CD8-positive, alpha-beta memory T cell (primary cell): ENCODE data around the gene ENO3. TPM values are rescaled to one million over a fixed set of nuclear protein-coding genes. Genes with fewer than 3 reads are reported as not detected.

ENCODE experiments used
- CTCF ChIA-PET: fragments of 350-600 bp; sonication (Branson Sonifier 250); formaldehyde crosslinking; loops from one replicate; lab custom pipeline; 2021; ENCODE audit warnings: antibody characterized with exemption; lab: Charles Lee
- POLR2A ChIA-PET: fragments of 350-600 bp; sonication (Branson Sonifier 250); formaldehyde crosslinking; loops from one replicate; lab custom pipeline; 2021; ENCODE audit warnings: antibody characterized with exemption; lab: Charles Lee
- DNase-seq, 5 donors: peaks; one replicate each; pipeline versions ENCODE4 v3.0.0 to v3.0.0-alpha.2; 2020 to 2022; ENCODE audit warnings: mixed read lengths in 1 of 5
- H3K27ac ChIP-seq: one replicate; pipeline ENCODE4 v1.7.0; 2013; ENCODE audit warnings: low read depth, mild to moderate bottlenecking, low read length, moderate library complexity
- H3K27me3 ChIP-seq: 2 replicates; pipeline ENCODE4 v1.7.0; 2013; ENCODE audit warnings: low read length, mild to moderate bottlenecking; ENCODE audit not compliant: insufficient read depth, poor library complexity, severe bottlenecking
- H3K36me3 ChIP-seq: 2 replicates; pipeline ENCODE4 v1.7.0; 2013; ENCODE audit warnings: mild to moderate bottlenecking, low read length, moderate library complexity; ENCODE audit not compliant: insufficient read depth
- H3K4me1 ChIP-seq: 2 replicates; pipeline ENCODE4 v1.7.0; 2013; ENCODE audit warnings: mild to moderate bottlenecking, low read length, moderate library complexity; ENCODE audit not compliant: insufficient read depth
- H3K4me3 ChIP-seq: 2 replicates; pipeline ENCODE4 v1.7.0; 2013; ENCODE audit warnings: mild to moderate bottlenecking, low read length
- H3K9me3 ChIP-seq: 2 replicates; pipeline ENCODE4 v1.7.0; 2013; ENCODE audit warnings: mild to moderate bottlenecking, low read length
- H3K27ac Mint-ChIP-seq, 8 donors: one replicate each; pipeline ENCODE4 v1.8.0; 2020 to 2021; ENCODE audit warnings: mixed read lengths in 8 of 8, mild to moderate bottlenecking in 6 of 8, inconsistent platforms in 3 of 8, moderate library complexity in 3 of 8
- H3K27me3 Mint-ChIP-seq, 2 donors: one replicate each; pipeline ENCODE4 v1.8.0; 2020 to 2021; ENCODE audit warnings: mixed read lengths in 2 of 2, mild to moderate bottlenecking in 1 of 2, moderate library complexity in 1 of 2
- H3K36me3 Mint-ChIP-seq, 3 donors: one replicate each; pipeline ENCODE4 v1.8.0; 2020 to 2021; ENCODE audit warnings: mixed read lengths in 3 of 3, inconsistent platforms in 1 of 3, mild to moderate bottlenecking in 1 of 3
- H3K4me1 Mint-ChIP-seq, 3 donors: one replicate each; pipeline ENCODE4 v1.8.0; 2020 to 2021; ENCODE audit warnings: mixed read lengths in 3 of 3, inconsistent platforms in 1 of 3, mild to moderate bottlenecking in 1 of 3
- H3K4me3 Mint-ChIP-seq, 7 donors: one replicate each; pipeline ENCODE4 v1.8.0; 2020 to 2021; ENCODE audit warnings: mixed read lengths in 7 of 7, mild to moderate bottlenecking in 6 of 7, moderate library complexity in 4 of 7, inconsistent platforms in 2 of 7
- H3K9me3 Mint-ChIP-seq, 5 donors: one replicate each; pipeline ENCODE4 v1.8.0; 2020 to 2022; ENCODE audit warnings: mixed read lengths in 5 of 5, mild to moderate bottlenecking in 3 of 5, moderate library complexity in 2 of 5, inconsistent platforms in 1 of 5
- polyA plus RNA-seq: library from polyadenylated mRNA; unstranded; fragments of 300-500 nt; fragmentation: Illumina TruSeq; gene quantifications from one replicate; pipeline ENCODE4 v1.2.3, GENCODE V29; 2021
- total RNA-seq, 2 experiments: library from RNA; stranded (reverse); gene quantifications; one replicate each; pipeline ENCODE4 v1.2.3, GENCODE V29; 2021

ENO3 gene
- total and polyA plus RNA-seq, 3 experiments from 2014 or later = 1.3 to 29.4 (median 27.1) TPM

GRCh38 chr17:5002121-5002788 is 51.3 kb downstream of the ENO3 start:
- H3K27ac Mint-ChIP-seq = no peak overlapping the region
- DNase-seq = no peak
- POLR2A ChIA-PET = no interaction called here

GRCh38 chr17:5003214-5003867 is 52.4 kb downstream of the ENO3 start:
- H3K4me3 Mint-ChIP-seq = peak overlapping the region in 1 of 7 donors; percentile 13
- Histone ChIP-seq H3K9me3 (no peaks in the 10 kb centered on the region), H3K27me3 (no peaks in the 10 kb centered on the region), H3K36me3 (peaks cover 23% of the 10 kb centered on the region), H3K4me3 (no peak overlapping the region), H3K4me1 (peaks cover 11% of the 10 kb centered on the region), H3K27ac (no peak overlapping the region)
- H3K36me3 Mint-ChIP-seq = peaks cover 14 to 69% (median 26%) of the 10 kb centered on the region in 3 donors
- POLR2A ChIA-PET = no interaction called here
- H3K9me3 Mint-ChIP-seq = no peaks in the 10 kb centered on the region
- peak overlapping the region in 1 of 8 donors; percentile 9 for H3K27ac Mint-ChIP-seq
- no peaks in the 10 kb centered on the region for H3K27me3 Mint-ChIP-seq
- DNase-seq = peak in 1 of 5 donors; percentile 36
- peaks cover 13 to 21% (median 19%) of the 10 kb centered on the region in 3 donors for H3K4me1 Mint-ChIP-seq
- CTCF ChIA-PET = interaction anchor here (1.4 kb wide), 2 partner anchors 14 to 58 kb away, joined by 3 read pairs; no protein-coding TSS in a partner anchor

More at GRCh38 chr17:5002121-5002788, 51.3 kb downstream of the ENO3 start:
- no peaks in the 10 kb centered on the region for H3K9me3 ChIP-seq
- H3K27ac ChIP-seq = no peak overlapping the region
- peaks cover 23% of the 10 kb centered on the region for H3K36me3 ChIP-seq
- peak overlapping the region in 1 of 7 donors; percentile 59 for H3K4me3 Mint-ChIP-seq
- CTCF ChIA-PET = interaction anchor here (0.6 to 1.4 kb wide), 3 partner anchors 13 to 59 kb away, joined by 3 read pairs; no protein-coding TSS in a partner anchor
- H3K9me3 Mint-ChIP-seq = no peaks in the 10 kb centered on the region
- no peaks in the 10 kb centered on the region for H3K27me3 Mint-ChIP-seq
- H3K4me3 ChIP-seq = no peak overlapping the region
- peaks cover 13 to 21% (median 21%) of the 10 kb centered on the region in 3 donors for H3K4me1 Mint-ChIP-seq
- H3K27me3 ChIP-seq = no peaks in the 10 kb centered on the region
- peaks cover 14 to 58% (median 20%) of the 10 kb centered on the region in 3 donors for H3K36me3 Mint-ChIP-seq
- peaks cover 14% of the 10 kb centered on the region for H3K4me1 ChIP-seq

Other genes starting within 250 kb of the ENO3 start
- gene PELP1, start 247.0 kb upstream of the ENO3 start, total RNA-seq = 10 to 100 TPM; 95.6 to 99.2 TPM
- 12.6 TPM for gene PELP1, start 247.0 kb upstream of the ENO3 start, polyA plus RNA-seq
- gene ARRB2, start 240.5 kb upstream of the ENO3 start, total RNA-seq = 100 to 1,000 TPM; 170 to 172 TPM
- 69.4 TPM for gene ARRB2, start 240.5 kb upstream of the ENO3 start, polyA plus RNA-seq
- gene MED11, start 219.7 kb upstream of the ENO3 start, total RNA-seq = 10 to 100 TPM; 23.4 to 26.7 TPM
- 58.9 TPM for gene MED11, start 219.7 kb upstream of the ENO3 start, polyA plus RNA-seq
- under 1 TPM in 1 of 2 experiments, not detected in 1; 0.09 TPM for gene ZMYND15, start 211.3 kb upstream of the ENO3 start, total RNA-seq
- not detected for gene ZMYND15, start 211.3 kb upstream of the ENO3 start, polyA plus RNA-seq
- gene CXCL16, start 211.2 kb upstream of the ENO3 start, total RNA-seq = 1 to 10 TPM; 2.4 to 2.8 TPM
- 3.0 TPM for gene CXCL16, start 211.2 kb upstream of the ENO3 start, polyA plus RNA-seq
- not detected for gene TM4SF5, start 179.2 kb upstream of the ENO3 start, total RNA-seq
- gene TM4SF5, start 179.2 kb upstream of the ENO3 start, polyA plus RNA-seq = not detected
- gene VMO1, start 164.8 kb upstream of the ENO3 start, total RNA-seq = not detected
- not detected for gene VMO1, start 164.8 kb upstream of the ENO3 start, polyA plus RNA-seq
- not detected for gene GLTPD2, start 162.2 kb upstream of the ENO3 start, total RNA-seq
- gene GLTPD2, start 162.2 kb upstream of the ENO3 start, polyA plus RNA-seq = not detected
- 100 to 1,000 TPM; 198 to 207 TPM for gene PSMB6, start 155.0 kb upstream of the ENO3 start, total RNA-seq
- 259 TPM for gene PSMB6, start 155.0 kb upstream of the ENO3 start, polyA plus RNA-seq
- 10 to 100 TPM; 10.1 to 12.0 TPM for gene PLD2, start 144.0 kb upstream of the ENO3 start, total RNA-seq
- 1.9 TPM for gene PLD2, start 144.0 kb upstream of the ENO3 start, polyA plus RNA-seq
- gene MINK1, start 117.8 kb upstream of the ENO3 start, total RNA-seq = 10 to 100 TPM; 58.6 TPM
- gene MINK1, start 117.8 kb upstream of the ENO3 start, polyA plus RNA-seq = 30.5 TPM
- 1 to 10 TPM; 2.2 to 2.3 TPM for gene C17orf107, start 51.6 kb upstream of the ENO3 start, total RNA-seq
- 2.0 TPM for gene C17orf107, start 51.6 kb upstream of the ENO3 start, polyA plus RNA-seq
- under 1 TPM; 0.37 to 0.38 TPM for gene CHRNE, start 48.0 kb upstream of the ENO3 start, total RNA-seq
- gene CHRNE, start 48.0 kb upstream of the ENO3 start, polyA plus RNA-seq = 0.23 TPM
- not detected for gene GP1BA, start 18.8 kb upstream of the ENO3 start, total RNA-seq
- not detected for gene GP1BA, start 18.8 kb upstream of the ENO3 start, polyA plus RNA-seq
- 100 to 1,000 TPM in 1 of 2 experiments, 10 to 100 TPM in 1; 90.0 to 101 TPM for gene SLC25A11, start 11.1 kb upstream of the ENO3 start, total RNA-seq
- gene SLC25A11, start 11.1 kb upstream of the ENO3 start, polyA plus RNA-seq = 85.1 TPM
- 100 to 1,000 TPM; 187 to 192 TPM for gene RNF167, start 10.9 kb upstream of the ENO3 start, total RNA-seq
- gene RNF167, start 10.9 kb upstream of the ENO3 start, polyA plus RNA-seq = 69.0 TPM
- gene PFN1, start 2.6 kb upstream of the ENO3 start, total RNA-seq = 1,000 to 10,000 TPM; 1,826 to 1,841 TPM
- gene PFN1, start 2.6 kb upstream of the ENO3 start, polyA plus RNA-seq = 2,601 TPM
- 10 to 100 TPM; 63.4 to 64.2 TPM for gene SPAG7, start 16.7 kb downstream of the ENO3 start, total RNA-seq
- gene SPAG7, start 16.7 kb downstream of the ENO3 start, polyA plus RNA-seq = 112 TPM
- 10 to 100 TPM; 85.6 to 90.6 TPM for gene CAMTA2, start 36.6 kb downstream of the ENO3 start, total RNA-seq
- 19.6 TPM for gene CAMTA2, start 36.6 kb downstream of the ENO3 start, polyA plus RNA-seq
- under 1 TPM; 0.18 to 0.37 TPM for gene INCA1, start 46.4 kb downstream of the ENO3 start, total RNA-seq
- gene INCA1, start 46.4 kb downstream of the ENO3 start, polyA plus RNA-seq = 0.58 TPM
- 10 to 100 TPM; 73.4 to 77.3 TPM for gene KIF1C, start 46.8 kb downstream of the ENO3 start, total RNA-seq
- 8.0 TPM for gene KIF1C, start 46.8 kb downstream of the ENO3 start, polyA plus RNA-seq
- under 1 TPM; 0.35 to 0.64 TPM for gene SLC52A1, start 84.3 kb downstream of the ENO3 start, total RNA-seq
- gene SLC52A1, start 84.3 kb downstream of the ENO3 start, polyA plus RNA-seq = 0.12 TPM
- 1 to 10 TPM; 3.7 to 4.2 TPM for gene ZFP3, start 127.3 kb downstream of the ENO3 start, total RNA-seq
- gene ZFP3, start 127.3 kb downstream of the ENO3 start, polyA plus RNA-seq = 0.75 TPM
- gene ZNF232, start 160.8 kb downstream of the ENO3 start, total RNA-seq = 10 to 100 TPM; 21.8 to 22.9 TPM
- gene ZNF232, start 160.8 kb downstream of the ENO3 start, polyA plus RNA-seq = 5.7 TPM
- under 1 TPM in 1 of 2 experiments, not detected in 1; 0.09 TPM for gene USP6, start 164.9 kb downstream of the ENO3 start, total RNA-seq
- gene USP6, start 164.9 kb downstream of the ENO3 start, polyA plus RNA-seq = 0.05 TPM
- gene ZNF594, start 240.7 kb downstream of the ENO3 start, total RNA-seq = 10 to 100 TPM; 11.7 to 14.9 TPM
- 1.2 TPM for gene ZNF594, start 240.7 kb downstream of the ENO3 start, polyA plus RNA-seq